Measurements from ENCODE around the gene MRPL54. TPM values are rescaled to one million over a fixed set of nuclear protein-coding genes. Genes with fewer than 3 reads are reported as not detected.

The MRPL54 gene
- total RNA-seq, 2 donors from 2014 or later: 81.0 to 84.4 TPM

DNA sequence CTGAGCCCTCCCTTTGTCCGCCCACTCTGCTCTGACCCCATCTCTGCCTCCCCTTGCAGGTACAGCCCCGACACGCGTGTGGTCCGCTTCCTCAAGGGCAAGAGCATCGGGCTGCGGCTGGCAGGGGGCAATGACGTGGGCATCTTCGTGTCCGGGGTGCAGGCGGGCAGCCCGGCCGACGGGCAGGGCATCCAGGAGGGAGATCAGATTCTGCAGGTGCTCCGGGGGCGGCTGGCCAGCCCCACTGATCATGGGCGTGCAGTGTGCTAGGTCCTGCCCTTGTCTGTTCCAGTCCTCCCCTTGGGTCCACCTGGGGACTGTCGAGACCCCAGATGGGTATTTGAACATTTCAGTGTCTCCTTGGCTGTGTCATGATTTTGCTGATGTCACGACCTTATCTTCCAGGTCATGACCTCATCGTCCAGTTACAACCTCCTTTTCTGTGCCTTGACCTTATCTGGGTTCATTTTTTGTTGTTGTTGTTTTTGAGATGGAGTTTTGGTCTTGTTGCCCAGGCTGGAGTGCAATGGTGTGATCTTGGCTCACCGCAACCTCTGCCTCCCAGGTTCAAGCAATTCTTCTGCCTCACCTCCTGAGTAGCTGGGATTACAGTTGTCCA is 26.3 kb upstream of the MRPL54 start:
- TF ChIP-seq, protein P1, sequence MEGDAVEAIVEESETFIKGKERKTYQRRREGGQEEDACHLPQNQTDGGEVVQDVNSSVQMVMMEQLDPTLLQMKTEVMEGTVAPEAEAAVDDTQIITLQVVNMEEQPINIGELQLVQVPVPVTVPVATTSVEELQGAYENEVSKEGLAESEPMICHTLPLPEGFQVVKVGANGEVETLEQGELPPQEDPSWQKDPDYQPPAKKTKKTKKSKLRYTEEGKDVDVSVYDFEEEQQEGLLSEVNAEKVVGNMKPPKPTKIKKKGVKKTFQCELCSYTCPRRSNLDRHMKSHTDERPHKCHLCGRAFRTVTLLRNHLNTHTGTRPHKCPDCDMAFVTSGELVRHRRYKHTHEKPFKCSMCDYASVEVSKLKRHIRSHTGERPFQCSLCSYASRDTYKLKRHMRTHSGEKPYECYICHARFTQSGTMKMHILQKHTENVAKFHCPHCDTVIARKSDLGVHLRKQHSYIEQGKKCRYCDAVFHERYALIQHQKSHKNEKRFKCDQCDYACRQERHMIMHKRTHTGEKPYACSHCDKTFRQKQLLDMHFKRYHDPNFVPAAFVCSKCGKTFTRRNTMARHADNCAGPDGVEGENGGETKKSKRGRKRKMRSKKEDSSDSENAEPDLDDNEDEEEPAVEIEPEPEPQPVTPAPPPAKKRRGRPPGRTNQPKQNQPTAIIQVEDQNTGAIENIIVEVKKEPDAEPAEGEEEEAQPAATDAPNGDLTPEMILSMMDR (IDR thresholded peaks at IDR 0.05): no peak
- no peak for DNase-seq (ENCODE audit: low spot score)
- no peaks in the 10 kb centered on the region for H3K27me3 ChIP-seq
- no peaks in the 10 kb centered on the region for H3K9me3 ChIP-seq
- H3K36me3 ChIP-seq: no peaks in the 10 kb centered on the region
- H3K4me1 ChIP-seq: no peaks in the 10 kb centered on the region
- no peak overlapping the region for H3K4me3 ChIP-seq
- H3K27ac ChIP-seq: no peak overlapping the region

DNA sequence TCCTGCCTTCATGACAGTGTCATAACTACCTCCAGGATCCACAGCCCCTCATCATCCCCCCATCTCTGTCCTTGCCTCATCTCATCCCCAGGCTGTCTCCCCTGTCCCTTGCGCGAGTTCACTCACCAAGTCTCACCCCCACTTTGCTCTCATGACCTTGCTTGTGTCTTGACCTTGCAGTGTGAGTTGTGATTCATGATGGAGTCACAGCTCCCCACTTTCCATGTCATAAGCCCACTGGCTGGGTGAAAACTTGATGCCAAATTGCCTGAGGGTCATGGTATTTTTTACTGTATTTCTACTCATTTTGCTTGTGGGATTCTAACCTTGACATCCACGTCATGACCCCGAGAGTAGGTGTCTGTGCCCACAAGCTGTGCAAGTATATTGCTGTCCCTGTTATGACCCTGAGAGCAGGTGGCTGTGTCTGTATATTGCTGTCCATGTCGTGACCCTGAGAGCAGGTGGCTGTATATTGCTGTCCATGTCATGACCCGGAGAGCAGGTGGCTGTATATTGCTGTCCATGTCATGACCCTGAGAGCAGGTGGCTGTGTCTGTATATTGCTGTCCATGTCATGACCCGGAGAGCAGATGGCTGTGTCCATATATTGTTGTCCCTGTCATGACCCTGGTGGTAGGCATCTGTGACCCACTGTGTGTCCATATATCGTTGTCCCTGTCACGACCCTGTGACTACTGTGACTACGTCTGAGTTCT is 24.8 kb upstream of the MRPL54 start:
- Histone ChIP-seq H3K27me3 (no peaks in the 10 kb centered on the region), H3K4me3 (no peak overlapping the region), H3K27ac (no peak overlapping the region), H3K9me3 (no peaks in the 10 kb centered on the region), H3K4me1 (no peaks in the 10 kb centered on the region), H3K36me3 (no peaks in the 10 kb centered on the region)
- TF ChIP-seq, protein P1 (IDR thresholded peaks at IDR 0.05): no peak
- no peak for DNase-seq (ENCODE audit: low spot score)

DNA sequence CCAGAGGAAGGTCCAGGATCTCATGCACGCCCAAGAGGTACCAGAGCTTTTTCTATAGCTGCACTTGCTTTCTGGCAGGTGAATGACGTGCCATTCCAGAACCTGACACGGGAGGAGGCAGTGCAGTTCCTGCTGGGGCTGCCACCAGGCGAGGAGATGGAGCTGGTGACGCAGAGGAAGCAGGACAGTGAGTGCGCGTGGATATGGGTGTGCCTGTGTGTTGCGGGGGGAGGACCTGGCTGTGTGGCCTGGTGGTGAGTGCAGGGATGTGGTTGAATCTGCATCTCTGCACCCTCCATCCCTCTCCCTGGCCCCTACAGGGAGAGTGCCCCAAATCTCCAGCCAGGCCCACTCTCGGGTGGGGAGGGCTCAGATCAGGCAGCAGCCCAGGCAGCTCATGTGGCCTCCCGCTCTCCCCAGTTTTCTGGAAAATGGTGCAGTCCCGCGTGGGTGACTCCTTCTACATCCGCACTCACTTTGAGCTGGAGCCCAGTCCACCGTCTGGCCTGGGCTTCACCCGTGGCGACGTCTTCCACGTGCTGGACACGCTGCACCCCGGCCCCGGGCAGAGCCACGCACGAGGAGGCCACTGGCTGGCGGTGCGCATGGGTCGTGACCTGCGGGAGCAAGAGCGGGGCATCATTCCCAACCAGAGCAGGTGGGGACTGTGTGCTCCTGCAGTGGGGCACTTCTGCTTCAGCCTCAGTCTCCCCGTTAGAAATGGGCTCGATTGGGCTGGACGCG is 23.8 kb upstream of the MRPL54 start:
- DNase-seq (ENCODE audit: low spot score): no peak
- TF ChIP-seq, protein P1 (IDR thresholded peaks at IDR 0.05): no peak
- no peak overlapping the region for H3K27ac ChIP-seq
- no peaks in the 10 kb centered on the region for H3K36me3 ChIP-seq
- no peak overlapping the region for H3K4me3 ChIP-seq
- no peaks in the 10 kb centered on the region for H3K27me3 ChIP-seq
- no peaks in the 10 kb centered on the region for H3K9me3 ChIP-seq
- no peaks in the 10 kb centered on the region for H3K4me1 ChIP-seq

DNA sequence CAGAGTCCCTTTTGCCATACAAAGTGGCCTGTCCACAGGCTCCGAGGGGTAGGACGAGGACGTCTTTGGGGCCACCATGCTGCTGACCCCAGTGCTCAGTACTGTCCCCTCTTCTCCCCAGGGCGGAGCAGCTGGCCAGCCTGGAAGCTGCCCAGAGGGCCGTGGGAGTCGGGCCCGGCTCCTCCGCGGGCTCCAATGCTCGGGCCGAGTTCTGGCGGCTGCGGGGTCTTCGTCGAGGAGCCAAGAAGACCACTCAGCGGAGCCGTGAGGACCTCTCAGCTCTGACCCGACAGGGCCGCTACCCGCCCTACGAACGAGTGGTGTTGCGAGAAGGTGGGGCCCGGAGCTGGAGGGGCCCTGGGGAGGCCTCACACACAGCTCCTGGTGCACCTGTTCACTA is 22.1 kb upstream of the MRPL54 start:
- Histone ChIP-seq H3K9me3 (no peaks in the 10 kb centered on the region), H3K36me3 (no peaks in the 10 kb centered on the region), H3K27ac (no peak overlapping the region), H3K4me1 (no peaks in the 10 kb centered on the region), H3K27me3 (no peaks in the 10 kb centered on the region), H3K4me3 (no peak overlapping the region)
- TF ChIP-seq, protein P1 (IDR thresholded peaks at IDR 0.05): no peak
- no peak for DNase-seq (ENCODE audit: low spot score)

DNA sequence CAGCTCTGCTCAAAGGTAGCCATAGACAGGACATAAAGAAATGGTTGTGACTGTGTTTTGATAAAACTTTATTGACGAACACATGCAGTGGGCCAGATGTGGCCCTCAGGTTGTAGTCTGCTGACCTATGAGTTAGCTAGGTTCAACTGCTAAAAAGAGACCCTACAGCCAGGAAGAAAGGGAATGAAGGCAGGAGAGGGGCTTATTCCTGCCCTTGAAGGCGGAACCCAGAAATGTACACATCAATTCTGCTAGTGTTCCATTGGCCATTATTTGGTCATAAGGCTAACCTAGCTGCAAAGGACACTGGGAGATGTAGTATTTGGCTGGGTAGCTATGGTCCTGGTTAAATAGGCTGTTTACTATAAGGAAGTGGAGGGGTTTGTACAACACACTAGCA is 19.0 kb upstream of the MRPL54 start:
- H3K4me3 ChIP-seq: no peak overlapping the region
- H3K4me1 ChIP-seq: no peaks in the 10 kb centered on the region
- H3K36me3 ChIP-seq: no peaks in the 10 kb centered on the region
- H3K27ac ChIP-seq: no peak overlapping the region
- DNase-seq (ENCODE audit: low spot score): no peak
- H3K27me3 ChIP-seq: no peaks in the 10 kb centered on the region
- TF ChIP-seq, protein P1 (IDR thresholded peaks at IDR 0.05): no peak
- no peaks in the 10 kb centered on the region for H3K9me3 ChIP-seq

Data from right atrium auricular region (tissue), 2 donors.